Measurements from ENCODE around the gene MT1H. TPM values are rescaled to one million over a fixed set of nuclear protein-coding genes. Genes with fewer than 3 reads are reported as not detected.
A peak's percentile ranks its signal among the peaks of the same experiment; 100 is the strongest.

The MT1H gene
- total RNA-seq, 1 experiment from 2014 or later, result not detected

DNA sequence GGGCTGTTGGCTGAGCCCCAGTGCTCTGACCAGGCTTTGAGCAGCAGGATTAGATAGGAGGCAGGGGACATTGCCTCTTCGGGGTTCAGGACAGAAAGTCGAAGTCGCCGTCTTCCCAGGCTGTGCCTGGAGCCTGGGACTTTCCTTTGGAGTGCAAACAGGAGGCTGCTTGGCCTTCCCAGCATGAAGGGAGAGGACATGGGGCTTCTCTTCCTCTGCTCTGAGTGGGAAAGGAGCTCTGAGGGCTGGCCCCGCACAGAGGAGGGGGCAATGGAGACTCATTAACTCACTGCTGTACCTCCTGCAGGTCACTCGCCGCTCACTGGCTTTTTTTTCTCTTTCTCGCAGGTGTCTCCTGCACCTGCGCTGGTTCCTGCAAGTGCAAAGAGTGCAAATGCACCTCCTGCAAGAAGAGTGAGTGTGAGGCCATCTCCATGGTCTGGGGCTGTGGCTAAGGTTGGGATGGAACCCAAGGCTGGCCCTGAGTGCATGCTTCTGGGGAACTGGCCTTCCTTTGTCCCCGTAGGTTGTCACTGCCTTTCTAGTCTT, 11.2 kb upstream of the MT1H start:
- CTCF ChIA-PET, result no interaction called here
- DNase-seq (ENCODE audit: low read depth, low spot score) (no peak), ATAC-seq (no peak)
- Histone ChIP-seq H3K27ac (ENCODE audit: low read depth, low read length) (no peak overlapping the region; the same call in 1 of the 2 replicates), H3K4me3 (replicated peaks in 1 of 2; ENCODE audit: low read depth in 1 of 2, low read length in 2 of 2) (peak overlapping the region in 1 of 2 experiments; percentile 55; a peak in 2 of 4 replicates), H3K27me3 (ENCODE audit: insufficient read depth, low read length) (no peaks in the 10 kb centered on the region), H3K9me2 (ENCODE audit: insufficient read depth) (no peaks in the 10 kb centered on the region), H3K4me2 (ENCODE audit: low read length) (peak overlapping the region; percentile 80), H3K9ac (ENCODE audit: low read length) (peak overlapping the region; percentile 46; the same call in 1 of the 2 replicates), H3K9me3 (ENCODE audit: control insufficient read depth in 1 of 2, insufficient read depth in 1 of 2, low read depth in 1 of 2, low read length in 2 of 2) (no peaks in the 10 kb centered on the region), H3K36me3 (ENCODE audit: control insufficient read depth in 1 of 2, insufficient read depth in 2 of 2, low read length in 2 of 2) (no peaks in the 10 kb centered on the region), H3K4me1 (ENCODE audit: control insufficient read depth in 1 of 2, insufficient read depth in 2 of 2, low read length in 2 of 2) (peaks cover 19 to 48% of the 10 kb centered on the region in 2 experiments), H4K20me1 (ENCODE audit: insufficient read depth) (no peaks in the 10 kb centered on the region), H2AFZ (ENCODE audit: low read depth, low read length, poor library complexity, severe bottlenecking) (no peak overlapping the region), H3K79me2 (ENCODE audit: insufficient read depth, low read length) (no peaks in the 10 kb centered on the region)
- POLR2A ChIA-PET, result interaction anchor here (1.0 to 3.8 kb wide), 2 partner anchors 32 to 50 kb away, joined by 3 to 17 read pairs; partner anchors contain the start of genes MT1E and MT2A
- intact Hi-C loops (cut with micrococcal nuclease), result no loop called here
- RAD21 ChIA-PET (ENCODE audit: low non-redundant PET in 1 of 2, low total read pairs in 2 of 2, uncharacterized antibody in 2 of 2, unreplicated experiment in 2 of 2), result no interaction called here
- no TSS peak for BruUV-seq (replicated peaks)
- TF ChIP-seq, protein P1, sequence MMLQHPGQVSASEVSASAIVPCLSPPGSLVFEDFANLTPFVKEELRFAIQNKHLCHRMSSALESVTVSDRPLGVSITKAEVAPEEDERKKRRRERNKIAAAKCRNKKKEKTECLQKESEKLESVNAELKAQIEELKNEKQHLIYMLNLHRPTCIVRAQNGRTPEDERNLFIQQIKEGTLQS (IDR thresholded peaks at IDR 0.05), result no peak
- no peak for TF ChIP-seq SIN3A (IDR thresholded peaks at IDR 0.05; ENCODE audit: low read depth)
- no peak for TF ChIP-seq EZH2 (IDR thresholded peaks at IDR 0.05)
- TF ChIP-seq, protein P2, sequence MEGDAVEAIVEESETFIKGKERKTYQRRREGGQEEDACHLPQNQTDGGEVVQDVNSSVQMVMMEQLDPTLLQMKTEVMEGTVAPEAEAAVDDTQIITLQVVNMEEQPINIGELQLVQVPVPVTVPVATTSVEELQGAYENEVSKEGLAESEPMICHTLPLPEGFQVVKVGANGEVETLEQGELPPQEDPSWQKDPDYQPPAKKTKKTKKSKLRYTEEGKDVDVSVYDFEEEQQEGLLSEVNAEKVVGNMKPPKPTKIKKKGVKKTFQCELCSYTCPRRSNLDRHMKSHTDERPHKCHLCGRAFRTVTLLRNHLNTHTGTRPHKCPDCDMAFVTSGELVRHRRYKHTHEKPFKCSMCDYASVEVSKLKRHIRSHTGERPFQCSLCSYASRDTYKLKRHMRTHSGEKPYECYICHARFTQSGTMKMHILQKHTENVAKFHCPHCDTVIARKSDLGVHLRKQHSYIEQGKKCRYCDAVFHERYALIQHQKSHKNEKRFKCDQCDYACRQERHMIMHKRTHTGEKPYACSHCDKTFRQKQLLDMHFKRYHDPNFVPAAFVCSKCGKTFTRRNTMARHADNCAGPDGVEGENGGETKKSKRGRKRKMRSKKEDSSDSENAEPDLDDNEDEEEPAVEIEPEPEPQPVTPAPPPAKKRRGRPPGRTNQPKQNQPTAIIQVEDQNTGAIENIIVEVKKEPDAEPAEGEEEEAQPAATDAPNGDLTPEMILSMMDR (IDR thresholded peaks at IDR 0.05 in 2 of 3, conservative IDR thresholded peaks at IDR 0.05 in 1 of 3; ENCODE audit: borderline replicate concordance in 1 of 3, insufficient read depth in 1 of 3, low read depth in 2 of 3, low read length in 2 of 3), result no peak
- no peak for TF ChIP-seq POLR2AphosphoS5 (IDR thresholded peaks at IDR 0.05; ENCODE audit: low read depth, low read length)
- TF ChIP-seq CBX3 (IDR thresholded peaks at IDR 0.05; ENCODE audit: low read depth), result no peak
- TF ChIP-seq RAD21 (IDR thresholded peaks at IDR 0.05; ENCODE audit: low read depth), result no peak
- no peak for TF ChIP-seq TCF7L2 (IDR thresholded peaks at IDR 0.05; ENCODE audit: borderline replicate concordance, extremely low read depth, insufficient read depth, insufficient read length)
- TF ChIP-seq, protein P3, sequence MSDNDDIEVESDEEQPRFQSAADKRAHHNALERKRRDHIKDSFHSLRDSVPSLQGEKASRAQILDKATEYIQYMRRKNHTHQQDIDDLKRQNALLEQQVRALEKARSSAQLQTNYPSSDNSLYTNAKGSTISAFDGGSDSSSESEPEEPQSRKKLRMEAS (IDR thresholded peaks at IDR 0.05), result no peak
- no peak for TF ChIP-seq POLR2A (IDR thresholded peaks at IDR 0.05; ENCODE audit: borderline replicate concordance, extremely low read depth, insufficient read depth, insufficient read length)
- no peak for TF ChIP-seq EGR1 (IDR thresholded peaks at IDR 0.05; ENCODE audit: low read depth)
- TF ChIP-seq YY1 (IDR thresholded peaks at IDR 0.05; ENCODE audit: extremely low read depth, insufficient replicate concordance, low read depth, low read length), result no peak
- TF ChIP-seq, protein P4, sequence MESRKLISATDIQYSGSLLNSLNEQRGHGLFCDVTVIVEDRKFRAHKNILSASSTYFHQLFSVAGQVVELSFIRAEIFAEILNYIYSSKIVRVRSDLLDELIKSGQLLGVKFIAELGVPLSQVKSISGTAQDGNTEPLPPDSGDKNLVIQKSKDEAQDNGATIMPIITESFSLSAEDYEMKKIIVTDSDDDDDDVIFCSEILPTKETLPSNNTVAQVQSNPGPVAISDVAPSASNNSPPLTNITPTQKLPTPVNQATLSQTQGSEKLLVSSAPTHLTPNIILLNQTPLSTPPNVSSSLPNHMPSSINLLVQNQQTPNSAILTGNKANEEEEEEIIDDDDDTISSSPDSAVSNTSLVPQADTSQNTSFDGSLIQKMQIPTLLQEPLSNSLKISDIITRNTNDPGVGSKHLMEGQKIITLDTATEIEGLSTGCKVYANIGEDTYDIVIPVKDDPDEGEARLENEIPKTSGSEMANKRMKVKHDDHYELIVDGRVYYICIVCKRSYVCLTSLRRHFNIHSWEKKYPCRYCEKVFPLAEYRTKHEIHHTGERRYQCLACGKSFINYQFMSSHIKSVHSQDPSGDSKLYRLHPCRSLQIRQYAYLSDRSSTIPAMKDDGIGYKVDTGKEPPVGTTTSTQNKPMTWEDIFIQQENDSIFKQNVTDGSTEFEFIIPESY (IDR thresholded peaks at IDR 0.05; ENCODE audit: extremely low read depth, insufficient replicate concordance, low read length), result no peak
- TF ChIP-seq, protein P5, sequence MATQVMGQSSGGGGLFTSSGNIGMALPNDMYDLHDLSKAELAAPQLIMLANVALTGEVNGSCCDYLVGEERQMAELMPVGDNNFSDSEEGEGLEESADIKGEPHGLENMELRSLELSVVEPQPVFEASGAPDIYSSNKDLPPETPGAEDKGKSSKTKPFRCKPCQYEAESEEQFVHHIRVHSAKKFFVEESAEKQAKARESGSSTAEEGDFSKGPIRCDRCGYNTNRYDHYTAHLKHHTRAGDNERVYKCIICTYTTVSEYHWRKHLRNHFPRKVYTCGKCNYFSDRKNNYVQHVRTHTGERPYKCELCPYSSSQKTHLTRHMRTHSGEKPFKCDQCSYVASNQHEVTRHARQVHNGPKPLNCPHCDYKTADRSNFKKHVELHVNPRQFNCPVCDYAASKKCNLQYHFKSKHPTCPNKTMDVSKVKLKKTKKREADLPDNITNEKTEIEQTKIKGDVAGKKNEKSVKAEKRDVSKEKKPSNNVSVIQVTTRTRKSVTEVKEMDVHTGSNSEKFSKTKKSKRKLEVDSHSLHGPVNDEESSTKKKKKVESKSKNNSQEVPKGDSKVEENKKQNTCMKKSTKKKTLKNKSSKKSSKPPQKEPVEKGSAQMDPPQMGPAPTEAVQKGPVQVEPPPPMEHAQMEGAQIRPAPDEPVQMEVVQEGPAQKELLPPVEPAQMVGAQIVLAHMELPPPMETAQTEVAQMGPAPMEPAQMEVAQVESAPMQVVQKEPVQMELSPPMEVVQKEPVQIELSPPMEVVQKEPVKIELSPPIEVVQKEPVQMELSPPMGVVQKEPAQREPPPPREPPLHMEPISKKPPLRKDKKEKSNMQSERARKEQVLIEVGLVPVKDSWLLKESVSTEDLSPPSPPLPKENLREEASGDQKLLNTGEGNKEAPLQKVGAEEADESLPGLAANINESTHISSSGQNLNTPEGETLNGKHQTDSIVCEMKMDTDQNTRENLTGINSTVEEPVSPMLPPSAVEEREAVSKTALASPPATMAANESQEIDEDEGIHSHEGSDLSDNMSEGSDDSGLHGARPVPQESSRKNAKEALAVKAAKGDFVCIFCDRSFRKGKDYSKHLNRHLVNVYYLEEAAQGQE (IDR thresholded peaks at IDR 0.05; ENCODE audit: low read depth), result no peak
- TF ChIP-seq ZFX (IDR thresholded peaks at IDR 0.05), result no peak

Measured in HCT116 (cell line).